GM12878 (cell line): ENCODE results near the gene RPS19BP1.

ENCODE experiments used
- MYC ChIP-seq: IDR thresholded peaks from 2 replicates; pipeline ENCODE4 v1.6.1; 2011; ENCODE audit warnings: mild to moderate bottlenecking, low read length, moderate library complexity, inconsistent platforms; ENCODE audit not compliant: insufficient read depth, insufficient replicate concordance, insufficient read length, severe bottlenecking
- TF ChIP-seq, protein P1 (sequence below), 3 experiments: IDR thresholded peaks in 2 of 3; conservative IDR thresholded peaks in 1 of 3; 2 replicates each; pipeline ENCODE4 v1.5.1; 2011; ENCODE audit warnings: low read depth in 3 of 3, low read length in 3 of 3, mild to moderate bottlenecking in 3 of 3, control low read depth in 2 of 3, moderate library complexity in 2 of 3, inconsistent platforms in 1 of 3, mixed read lengths in 1 of 3; ENCODE audit not compliant: control insufficient read depth in 2 of 3, insufficient read depth in 1 of 3; ENCODE audit errors: extremely low read depth in 1 of 3

- TF ChIP-seq MYC = no peak
- TF ChIP-seq, protein P1, sequence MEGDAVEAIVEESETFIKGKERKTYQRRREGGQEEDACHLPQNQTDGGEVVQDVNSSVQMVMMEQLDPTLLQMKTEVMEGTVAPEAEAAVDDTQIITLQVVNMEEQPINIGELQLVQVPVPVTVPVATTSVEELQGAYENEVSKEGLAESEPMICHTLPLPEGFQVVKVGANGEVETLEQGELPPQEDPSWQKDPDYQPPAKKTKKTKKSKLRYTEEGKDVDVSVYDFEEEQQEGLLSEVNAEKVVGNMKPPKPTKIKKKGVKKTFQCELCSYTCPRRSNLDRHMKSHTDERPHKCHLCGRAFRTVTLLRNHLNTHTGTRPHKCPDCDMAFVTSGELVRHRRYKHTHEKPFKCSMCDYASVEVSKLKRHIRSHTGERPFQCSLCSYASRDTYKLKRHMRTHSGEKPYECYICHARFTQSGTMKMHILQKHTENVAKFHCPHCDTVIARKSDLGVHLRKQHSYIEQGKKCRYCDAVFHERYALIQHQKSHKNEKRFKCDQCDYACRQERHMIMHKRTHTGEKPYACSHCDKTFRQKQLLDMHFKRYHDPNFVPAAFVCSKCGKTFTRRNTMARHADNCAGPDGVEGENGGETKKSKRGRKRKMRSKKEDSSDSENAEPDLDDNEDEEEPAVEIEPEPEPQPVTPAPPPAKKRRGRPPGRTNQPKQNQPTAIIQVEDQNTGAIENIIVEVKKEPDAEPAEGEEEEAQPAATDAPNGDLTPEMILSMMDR (IDR thresholded peaks at IDR 0.05 in 2 of 3, conservative IDR thresholded peaks at IDR 0.05 in 1 of 3; ENCODE audit: control insufficient read depth in 2 of 3, extremely low read depth in 1 of 3, insufficient read depth in 1 of 3, low read depth in 3 of 3, low read length in 3 of 3) = no peak
These were observed 15.0 kb upstream of the RPS19BP1 start for GRCh38 chr22:39547587-39547947.
